GM12873 (cell line): ENCODE data around the gene HOXA4.

ENCODE experiments used
- TF ChIP-seq, protein P1 (sequence below): IDR thresholded peaks from 2 replicates; pipeline ENCODE4 v1.5.1; 2012; ENCODE audit warnings: low read depth, mild to moderate bottlenecking, moderate library complexity, low read length, control low read depth; ENCODE audit not compliant: insufficient read depth; ENCODE audit errors: missing control alignments

The HOXA4 gene

DNA sequence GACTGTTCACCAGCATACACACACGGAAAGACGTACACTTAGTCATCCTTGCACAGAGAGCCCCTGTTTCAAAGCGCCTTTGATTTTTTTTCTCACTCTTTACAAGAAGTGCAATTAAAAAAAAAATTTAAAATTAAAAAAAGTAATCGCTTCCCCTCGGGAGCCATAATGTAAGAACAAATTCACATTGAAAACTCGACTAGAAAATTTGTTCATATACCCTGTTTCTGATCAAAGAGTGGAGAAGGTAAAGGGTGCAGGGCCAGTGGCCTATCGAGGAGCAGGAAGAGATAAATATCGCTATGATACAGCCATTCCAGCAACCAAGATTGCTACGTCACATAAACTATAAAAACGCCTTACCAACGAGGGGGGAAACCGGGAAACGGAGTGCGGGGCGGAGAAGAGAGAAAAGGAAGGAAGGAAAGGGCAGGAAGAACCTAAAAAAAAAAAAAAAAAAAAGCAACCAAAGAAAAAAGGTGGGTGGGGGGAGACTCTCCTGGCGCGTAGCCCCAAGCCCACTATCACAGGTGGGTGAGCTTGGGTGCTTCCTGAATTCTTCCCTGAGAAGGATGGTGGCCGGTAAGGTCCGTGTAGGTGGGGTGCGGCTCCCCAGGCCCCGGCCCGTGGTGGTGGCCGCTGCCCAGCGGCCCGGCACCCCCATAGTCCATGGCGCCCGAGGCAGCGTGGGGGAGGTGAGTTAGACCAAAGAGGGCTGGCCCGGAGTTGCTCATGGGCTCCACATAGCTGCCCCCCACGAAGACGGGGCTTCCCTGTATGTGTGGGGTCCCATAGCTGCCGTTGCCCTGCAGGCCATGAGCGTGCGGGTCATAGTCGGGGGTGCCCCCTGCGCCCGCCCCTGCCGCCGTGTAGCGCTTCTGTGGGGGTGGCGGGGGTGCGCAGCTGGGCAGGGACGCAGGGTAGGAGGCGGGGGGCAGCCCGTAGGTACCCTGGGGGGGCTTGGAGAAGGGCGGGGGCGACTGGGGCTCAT lies 22.9 kb downstream of the HOXA4 start:
- TF ChIP-seq, protein P1, sequence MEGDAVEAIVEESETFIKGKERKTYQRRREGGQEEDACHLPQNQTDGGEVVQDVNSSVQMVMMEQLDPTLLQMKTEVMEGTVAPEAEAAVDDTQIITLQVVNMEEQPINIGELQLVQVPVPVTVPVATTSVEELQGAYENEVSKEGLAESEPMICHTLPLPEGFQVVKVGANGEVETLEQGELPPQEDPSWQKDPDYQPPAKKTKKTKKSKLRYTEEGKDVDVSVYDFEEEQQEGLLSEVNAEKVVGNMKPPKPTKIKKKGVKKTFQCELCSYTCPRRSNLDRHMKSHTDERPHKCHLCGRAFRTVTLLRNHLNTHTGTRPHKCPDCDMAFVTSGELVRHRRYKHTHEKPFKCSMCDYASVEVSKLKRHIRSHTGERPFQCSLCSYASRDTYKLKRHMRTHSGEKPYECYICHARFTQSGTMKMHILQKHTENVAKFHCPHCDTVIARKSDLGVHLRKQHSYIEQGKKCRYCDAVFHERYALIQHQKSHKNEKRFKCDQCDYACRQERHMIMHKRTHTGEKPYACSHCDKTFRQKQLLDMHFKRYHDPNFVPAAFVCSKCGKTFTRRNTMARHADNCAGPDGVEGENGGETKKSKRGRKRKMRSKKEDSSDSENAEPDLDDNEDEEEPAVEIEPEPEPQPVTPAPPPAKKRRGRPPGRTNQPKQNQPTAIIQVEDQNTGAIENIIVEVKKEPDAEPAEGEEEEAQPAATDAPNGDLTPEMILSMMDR = no peak

DNA sequence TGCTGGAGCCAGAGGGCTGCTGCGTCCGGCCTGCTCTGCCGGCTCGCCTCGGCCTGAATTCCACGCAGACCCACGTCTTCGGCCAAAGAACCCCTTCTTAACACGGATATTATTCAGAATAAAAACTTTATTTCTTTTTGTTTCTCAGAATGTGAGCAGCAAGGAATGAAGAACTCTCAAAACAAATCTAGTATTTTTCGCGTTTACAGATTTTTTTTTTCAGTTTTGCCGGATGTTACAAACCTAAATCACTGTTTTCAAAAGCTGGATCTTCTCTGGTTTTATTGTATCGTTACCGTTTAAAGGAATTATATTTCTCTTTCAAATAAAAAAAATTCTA lies 23.7 kb downstream of the HOXA4 start:
- TF ChIP-seq, protein P1 = no peak

- TF ChIP-seq, protein P1 = no peak
Observed at GRCh38 chr7:27106181-27106900, 24.2 kb downstream of the HOXA4 start.

GRCh38 chr7:27105301-27106031 lies 25.1 kb downstream of the HOXA4 start:
- TF ChIP-seq, protein P1 = no peak

GRCh38 chr7:27104341-27105058 lies 26.1 kb downstream of the HOXA4 start:
- TF ChIP-seq, protein P1 = no peak

- TF ChIP-seq, protein P1 = no peak
Observed at GRCh38 chr7:27103489-27104226, 26.9 kb downstream of the HOXA4 start.
